Stomach smooth muscle (tissue), 2 donors: ENCODE measurements around the gene DEFB129.
"Not testable (repeated sequence)": the region's sequence is repeated elsewhere in the genome, so short reads cannot be mapped to it uniquely, and the experiment has no call there.

Experiments used
- H3K27ac ChIP-seq: one replicate; pipeline ENCODE4 v1.7.0; 2013; ENCODE audit warnings: mild to moderate bottlenecking, low read length, inconsistent platforms
- H3K27me3 ChIP-seq, 2 donors: one replicate each; pipeline ENCODE4 v1.7.0; 2013; ENCODE audit warnings: low read length in 2 of 2; ENCODE audit not compliant: insufficient read depth in 2 of 2, control insufficient read depth in 1 of 2
- H3K36me3 ChIP-seq, 2 donors: one replicate each; pipeline ENCODE4 v1.7.0; 2013; ENCODE audit warnings: low read length in 2 of 2; ENCODE audit not compliant: control insufficient read depth in 2 of 2, insufficient read depth in 2 of 2
- H3K4me1 ChIP-seq: one replicate; pipeline ENCODE4 v1.7.0; 2013; ENCODE audit warnings: low read length; ENCODE audit not compliant: control insufficient read depth, insufficient read depth
- H3K4me3 ChIP-seq, 2 donors: one replicate each; pipeline ENCODE4 v1.7.0; 2013; ENCODE audit warnings: low read length in 2 of 2
- H3K9ac ChIP-seq, 2 donors: one replicate each; pipeline ENCODE4 v1.7.0; 2013; ENCODE audit warnings: low read length in 2 of 2, mild to moderate bottlenecking in 1 of 2
- H3K9me3 ChIP-seq, 2 donors: one replicate each; pipeline ENCODE4 v1.7.0; 2013; ENCODE audit warnings: low read length in 2 of 2; ENCODE audit not compliant: control insufficient read depth in 2 of 2
- donor health status: healthy.
- donor health status: Pancreatic carcinoma.

Gene DEFB129, protein sequence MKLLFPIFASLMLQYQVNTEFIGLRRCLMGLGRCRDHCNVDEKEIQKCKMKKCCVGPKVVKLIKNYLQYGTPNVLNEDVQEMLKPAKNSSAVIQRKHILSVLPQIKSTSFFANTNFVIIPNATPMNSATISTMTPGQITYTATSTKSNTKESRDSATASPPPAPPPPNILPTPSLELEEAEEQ

DNA sequence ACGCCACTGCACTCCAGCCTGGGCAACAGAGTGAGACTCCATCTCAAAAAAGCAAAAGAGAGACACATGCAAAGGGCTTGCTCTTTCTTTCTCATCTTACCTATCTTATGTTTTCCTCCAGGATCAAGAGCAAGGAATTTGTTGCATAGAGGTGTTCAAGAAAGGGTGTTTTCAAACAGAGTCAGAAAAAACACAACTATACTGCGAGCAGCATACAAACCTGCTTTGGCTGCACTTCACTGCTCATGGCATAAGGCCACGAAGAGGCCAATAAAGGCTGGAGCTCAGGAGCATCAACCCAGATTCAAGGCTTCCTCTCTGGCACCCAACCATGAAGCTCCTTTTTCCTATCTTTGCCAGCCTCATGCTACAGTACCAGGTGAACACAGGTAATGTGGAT is at the start of gene DEFB129:
DEFB129 (plus strand) TSS at position 301 of the 400 bp plus-strand sequence; CDS start at position 332, 31 bp downstream.
- H3K9me3 ChIP-seq: no peaks in the 10 kb centered on the region
- H3K4me3 ChIP-seq: no peak within 1 kb of the TSS
- no peaks in the 10 kb centered on the region for H3K4me1 ChIP-seq
- H3K36me3 ChIP-seq: no peaks in the 10 kb centered on the region
- no peaks in the 10 kb centered on the region for H3K27me3 ChIP-seq
- no peak within 1 kb of the TSS for H3K9ac ChIP-seq
- no peak within 1 kb of the TSS for H3K27ac ChIP-seq

DNA sequence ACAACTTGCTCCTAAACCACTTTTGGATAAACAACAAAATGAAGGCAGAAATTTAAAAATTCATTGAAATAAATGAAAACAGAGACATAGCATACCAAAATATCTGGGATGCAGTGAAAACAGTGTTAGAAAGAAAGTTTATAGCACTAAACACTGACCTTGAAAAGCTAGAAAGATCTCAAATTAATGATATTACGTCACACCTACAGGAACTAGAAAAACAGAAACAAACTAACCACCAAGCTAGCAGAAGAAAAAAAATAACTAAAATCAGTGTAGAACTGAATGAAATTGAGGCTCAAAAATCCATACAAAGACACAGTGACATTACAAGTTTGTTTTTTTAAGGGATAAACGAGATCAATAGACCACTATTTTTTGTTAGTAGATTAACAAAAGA is 42.8 kb upstream of the DEFB129 start:
- H3K36me3 ChIP-seq: no peaks in the 10 kb centered on the region
- no peaks in the 10 kb centered on the region for H3K4me1 ChIP-seq
- no peak overlapping the region for H3K9ac ChIP-seq
- no peak overlapping the region for H3K4me3 ChIP-seq
- H3K27me3 ChIP-seq: peaks cover 0 to 3% of the 10 kb centered on the region in 2 donors
- H3K27ac ChIP-seq: no peak overlapping the region
- H3K9me3 ChIP-seq: no peaks in the 10 kb centered on the region

DNA sequence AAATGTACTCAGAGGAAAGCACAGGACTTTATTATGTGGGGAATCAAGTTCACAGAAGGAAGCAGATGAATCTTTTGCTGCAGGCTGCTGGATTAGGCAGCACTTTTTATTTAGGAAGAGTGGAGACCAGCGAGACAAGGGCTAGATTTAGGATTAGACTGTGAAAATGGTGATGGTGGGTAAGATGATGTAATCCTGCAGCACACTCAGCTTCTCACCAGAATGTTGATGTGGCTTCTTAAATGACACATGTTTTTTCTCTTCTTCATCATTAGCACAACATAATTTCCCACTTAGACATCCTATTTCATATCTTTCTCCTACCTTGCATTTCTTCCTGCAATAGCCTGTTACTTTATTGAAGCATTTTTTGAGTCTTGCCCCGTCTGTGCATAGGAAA is 39.3 kb upstream of the DEFB129 start:
- no peak overlapping the region for H3K9ac ChIP-seq
- H3K36me3 ChIP-seq: no peaks in the 10 kb centered on the region
- no peak overlapping the region for H3K27ac ChIP-seq
- H3K4me1 ChIP-seq: no peaks in the 10 kb centered on the region
- H3K9me3 ChIP-seq: no peaks in the 10 kb centered on the region
- H3K27me3 ChIP-seq: peaks cover 0 to 3% of the 10 kb centered on the region in 2 donors
- H3K4me3 ChIP-seq: no peak overlapping the region

DNA sequence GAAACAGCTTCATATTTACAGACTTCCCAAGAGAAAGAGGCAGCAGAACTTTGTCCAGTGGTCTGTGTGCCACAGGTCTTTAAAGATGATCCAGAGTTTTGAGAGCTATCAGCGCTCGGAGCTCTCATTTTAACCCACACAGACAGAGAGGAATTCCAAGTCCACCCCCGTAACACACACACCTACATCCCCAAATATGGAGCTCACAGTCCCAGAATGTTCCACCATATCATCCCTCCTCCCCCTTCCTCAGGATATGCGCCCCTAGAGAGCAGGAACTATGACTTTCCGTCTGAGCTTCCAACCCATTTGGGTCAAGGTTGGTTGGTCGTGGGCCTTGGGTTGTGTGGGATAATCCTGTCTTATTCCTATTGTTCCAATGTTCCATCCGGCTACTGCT is 37.4 kb upstream of the DEFB129 start, which contains the start of gene DEFB128:
DEFB128 (minus strand) TSS at position 101 of the 400 bp plus-strand sequence; CDS start at position 13, 88 bp downstream.
- Histone ChIP-seq H3K9ac (no peak within 1 kb of the TSS), H3K4me3 (no peak within 1 kb of the TSS), H3K36me3 (no peaks in the 10 kb centered on the region), H3K4me1 (no peaks in the 10 kb centered on the region), H3K9me3 (no peaks in the 10 kb centered on the region), H3K27me3 (peaks cover 0 to 3% of the 10 kb centered on the region in 2 donors), H3K27ac (no peak within 1 kb of the TSS)

DNA sequence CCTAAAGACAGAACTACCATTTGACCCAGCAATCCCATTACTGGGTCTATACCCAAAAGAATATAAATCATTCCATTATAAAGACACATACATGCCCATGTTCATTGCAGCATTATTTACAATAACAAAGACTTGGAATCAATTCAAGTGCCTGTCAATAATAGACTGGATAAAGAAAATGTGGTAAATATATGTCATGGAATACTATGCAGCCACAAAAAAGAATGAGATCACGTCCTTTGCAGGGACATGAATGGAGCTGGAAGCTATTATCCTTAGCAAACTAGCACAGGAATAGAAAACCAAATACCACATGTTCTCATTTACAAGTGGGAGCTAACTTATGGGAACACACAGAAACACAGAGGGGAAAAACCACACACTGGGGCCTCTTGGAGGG is 28.8 kb upstream of the DEFB129 start:
- Histone ChIP-seq H3K4me3 (no peak overlapping the region), H3K27me3 (no peaks in the 10 kb centered on the region), H3K9me3 (peaks cover 3% of the 10 kb centered on the region in 2 donors), H3K4me1 (no peaks in the 10 kb centered on the region), H3K9ac (no peak overlapping the region), H3K27ac (no peak overlapping the region), H3K36me3 (no peaks in the 10 kb centered on the region)

DNA sequence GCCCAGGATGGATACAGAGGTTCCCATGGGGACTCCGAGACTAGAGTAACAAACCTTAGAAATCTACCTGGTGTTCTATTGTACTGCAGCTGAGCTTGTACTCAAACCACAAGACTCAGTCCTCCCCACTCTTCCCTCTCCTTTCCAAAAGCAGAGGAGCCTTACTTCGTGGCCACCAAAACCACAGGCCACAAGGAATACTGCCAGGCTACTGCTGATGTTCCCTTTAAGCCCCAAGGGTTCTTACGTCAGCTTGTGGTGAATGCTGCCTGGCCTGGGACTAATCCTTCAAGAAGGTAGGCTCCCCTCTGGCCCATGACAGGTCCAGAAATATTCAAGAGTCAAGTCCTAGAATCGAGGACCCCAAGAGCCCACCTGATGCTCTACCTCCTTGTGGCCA is 27.1 kb upstream of the DEFB129 start:
- no peaks in the 10 kb centered on the region for H3K36me3 ChIP-seq
- H3K27me3 ChIP-seq: no peaks in the 10 kb centered on the region
- peaks cover 3% of the 10 kb centered on the region in 2 donors for H3K9me3 ChIP-seq
- H3K9ac ChIP-seq: no peak overlapping the region
- no peaks in the 10 kb centered on the region for H3K4me1 ChIP-seq
- H3K4me3 ChIP-seq: no peak overlapping the region
- H3K27ac ChIP-seq: no peak overlapping the region

DNA sequence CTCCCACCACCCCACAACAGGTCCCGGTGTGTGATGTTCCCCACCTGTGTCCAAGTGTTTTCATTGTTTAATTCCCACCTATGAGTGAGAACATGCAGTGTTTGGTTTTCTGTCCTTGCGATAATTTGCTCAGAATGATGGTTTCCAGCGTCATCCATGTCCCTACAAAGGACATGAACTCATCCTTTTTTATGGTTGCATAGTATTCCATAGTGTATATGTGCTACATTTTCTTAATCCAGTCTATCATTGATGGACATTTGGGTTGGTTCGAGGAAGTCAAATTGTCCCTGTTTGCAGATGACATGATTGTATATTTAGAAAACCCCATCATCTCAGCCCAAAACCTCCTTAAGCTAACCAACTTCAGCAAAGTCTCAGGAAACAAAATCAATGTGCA is 23.4 kb upstream of the DEFB129 start:
- not testable (repeated sequence) for H3K4me1 ChIP-seq, H3K27ac ChIP-seq, H3K9ac ChIP-seq, H3K27me3 ChIP-seq, H3K4me3 ChIP-seq, H3K9me3 ChIP-seq, H3K36me3 ChIP-seq

DNA sequence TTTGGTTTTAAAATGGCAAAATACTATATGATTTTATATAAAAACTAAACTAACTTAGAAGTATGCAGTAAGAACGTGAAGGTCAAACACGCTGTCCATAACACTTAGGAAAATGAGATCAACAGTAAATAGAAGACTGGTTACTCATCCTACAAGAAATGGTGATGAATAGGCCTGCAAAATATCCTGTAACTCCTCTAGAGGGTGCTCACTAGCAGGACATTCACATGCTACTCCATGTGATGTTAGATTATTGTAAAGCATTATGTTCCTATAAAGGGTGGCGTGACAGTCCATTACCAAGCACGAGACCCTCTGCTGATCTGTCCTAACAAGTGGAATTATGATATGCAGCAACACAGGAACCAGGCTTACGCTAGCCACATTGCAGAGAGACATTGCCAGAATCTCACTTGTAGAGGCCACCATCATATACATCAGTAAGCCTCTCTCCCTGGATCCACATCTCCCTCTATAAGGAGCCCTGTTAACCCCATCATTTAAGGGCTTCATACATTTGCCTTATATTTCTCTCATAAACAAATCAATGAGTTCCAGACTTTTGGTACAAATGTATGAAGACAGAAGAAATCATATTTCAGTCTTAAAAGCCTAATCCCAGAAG is 18.0 kb upstream of the DEFB129 start:
- H3K4me1 ChIP-seq: no peaks in the 10 kb centered on the region
- H3K27ac ChIP-seq: no peak overlapping the region
- no peaks in the 10 kb centered on the region for H3K36me3 ChIP-seq
- H3K27me3 ChIP-seq: peaks cover 0 to 3% of the 10 kb centered on the region in 2 donors
- no peak overlapping the region for H3K9ac ChIP-seq
- no peak overlapping the region for H3K4me3 ChIP-seq
- H3K9me3 ChIP-seq: no peaks in the 10 kb centered on the region

DNA sequence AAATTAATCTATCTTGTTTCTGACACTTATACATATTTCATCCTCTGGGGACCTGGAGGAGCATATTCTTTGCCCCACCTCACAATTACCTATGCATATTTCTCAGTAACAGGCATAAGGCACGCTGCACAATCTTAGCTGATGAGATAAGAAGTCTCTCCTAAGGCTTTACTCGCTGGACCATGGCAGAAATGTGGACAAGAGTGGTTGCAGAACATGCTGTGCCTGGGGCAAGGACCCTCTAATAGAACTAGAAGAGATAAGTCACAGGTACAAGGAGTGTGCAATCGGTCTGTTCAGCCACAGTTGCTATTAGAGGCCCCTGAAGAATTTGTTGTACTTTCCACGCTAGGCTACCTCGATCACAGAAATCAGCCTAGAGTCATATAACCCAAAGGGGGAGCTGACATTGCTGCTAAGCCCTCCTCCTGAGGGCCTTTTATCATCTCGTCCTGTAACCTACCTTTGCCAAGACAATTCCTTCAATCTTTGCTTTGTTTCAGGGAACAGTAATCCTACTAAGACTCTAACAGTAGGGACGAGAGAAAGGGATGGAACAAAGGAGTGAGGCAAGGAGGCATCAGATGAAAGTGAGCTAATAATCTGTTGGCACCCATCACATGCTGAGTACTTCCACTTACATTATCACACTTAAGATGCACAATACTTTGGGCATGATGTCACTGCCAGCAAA is 16.1 kb upstream of the DEFB129 start:
- Histone ChIP-seq H3K4me3 (no peak overlapping the region), H3K27me3 (peaks cover 0 to 3% of the 10 kb centered on the region in 2 donors), H3K27ac (no peak overlapping the region), H3K9me3 (no peaks in the 10 kb centered on the region), H3K4me1 (no peaks in the 10 kb centered on the region), H3K36me3 (no peaks in the 10 kb centered on the region), H3K9ac (no peak overlapping the region)

DNA sequence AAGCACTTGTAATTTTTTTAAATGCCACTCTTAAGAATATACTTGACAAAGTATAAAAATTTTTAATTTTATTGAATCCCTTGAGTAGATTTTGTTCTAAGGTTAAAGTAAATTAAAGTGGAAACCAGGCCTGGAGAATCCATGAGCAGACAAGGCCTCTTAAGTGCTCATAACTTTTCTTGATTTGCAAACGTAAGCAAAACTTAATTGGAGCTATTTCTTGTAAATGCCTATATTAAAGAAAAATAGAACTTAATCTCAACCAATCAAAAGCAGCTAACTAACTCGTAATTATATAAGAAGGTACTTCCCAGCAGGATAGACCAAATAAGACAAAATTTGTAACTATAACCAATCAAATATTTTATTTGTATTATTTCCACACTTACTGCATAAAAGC is 12.7 kb upstream of the DEFB129 start:
- Histone ChIP-seq H3K4me3 (no peak overlapping the region), H3K9me3 (no peaks in the 10 kb centered on the region), H3K27me3 (peaks cover 3 to 6% of the 10 kb centered on the region in 2 donors), H3K27ac (no peak overlapping the region), H3K4me1 (no peaks in the 10 kb centered on the region), H3K9ac (no peak overlapping the region), H3K36me3 (no peaks in the 10 kb centered on the region)

DNA sequence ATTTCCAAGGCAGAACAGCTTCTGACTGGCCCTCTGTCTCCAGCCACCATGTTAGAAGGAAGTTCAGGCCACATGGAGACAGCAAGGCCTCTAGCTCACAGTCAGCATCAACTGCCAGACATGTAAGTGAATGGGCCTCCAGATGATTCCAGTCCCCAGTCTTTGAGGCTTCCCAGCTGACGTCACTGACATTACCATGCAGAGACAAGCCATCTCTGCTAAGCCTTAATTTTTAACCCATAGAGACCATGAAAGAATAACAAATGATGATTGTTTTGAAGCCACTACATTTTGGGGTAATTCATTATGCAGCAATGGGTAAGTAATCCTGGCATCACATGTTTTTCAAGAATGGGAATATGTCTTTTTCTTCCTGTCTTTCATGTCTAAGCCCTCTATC is 11.3 kb upstream of the DEFB129 start:
- no peaks in the 10 kb centered on the region for H3K9me3 ChIP-seq
- no peaks in the 10 kb centered on the region for H3K4me1 ChIP-seq

More for the DNA sequence above, 11.3 kb upstream of the DEFB129 start:
- Histone ChIP-seq H3K27me3 (peaks cover 3 to 9% of the 10 kb centered on the region in 2 donors), H3K36me3 (no peaks in the 10 kb centered on the region), H3K27ac (no peak overlapping the region), H3K9ac (no peak overlapping the region), H3K4me3 (no peak overlapping the region)
